ENCODE measurements around the gene NFAT5. TPM values are rescaled to one million over a fixed set of nuclear protein-coding genes. Genes with fewer than 3 reads are reported as not detected.

NFAT5 gene
- total RNA-seq, 2 experiments from 2014 or later, result 19.5 to 21.2 TPM

DNA sequence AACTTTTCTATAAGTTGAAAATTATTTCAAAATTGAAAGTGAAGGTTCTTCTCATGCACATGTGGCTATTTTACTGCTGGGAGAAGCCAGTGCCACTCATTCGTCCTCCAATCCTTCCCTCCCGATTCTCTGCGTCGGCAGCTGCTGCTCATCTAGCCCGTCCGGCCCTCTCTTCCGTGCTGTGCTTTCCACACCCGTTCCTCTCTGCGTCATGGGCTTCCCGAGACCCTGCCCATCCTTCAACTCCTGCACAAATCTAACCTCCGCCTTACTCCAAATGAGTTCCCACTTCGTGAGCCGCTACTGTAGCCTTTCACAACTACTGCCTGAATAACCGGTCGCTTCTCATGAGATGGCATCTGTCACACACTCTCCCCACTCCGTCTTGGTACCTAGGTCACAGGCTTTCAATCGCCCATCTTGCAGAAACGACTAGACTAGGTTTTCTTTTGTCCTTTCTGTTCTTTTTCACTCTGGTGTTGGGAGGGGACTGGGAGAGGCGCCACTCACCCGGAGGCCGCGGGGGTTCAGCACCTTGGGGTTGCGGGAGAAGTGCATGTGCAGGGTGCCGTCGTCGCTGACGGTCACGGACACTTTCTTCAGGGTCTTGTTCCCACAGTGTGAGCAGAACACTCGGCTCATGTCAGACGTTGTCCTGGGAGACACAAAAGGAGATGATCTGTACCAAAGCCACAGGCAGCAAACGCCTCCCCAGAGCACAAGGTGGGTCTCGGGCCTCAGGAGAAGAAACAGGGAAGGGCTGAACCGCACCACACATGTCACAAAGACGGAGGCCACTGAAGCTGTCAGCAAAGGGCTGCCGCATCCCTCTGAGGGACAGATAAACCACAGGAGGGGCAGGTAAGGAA is 178.8 kb downstream of the NFAT5 start:
- intact Hi-C loops (cut with DNase I, micrococcal nuclease), result no loop called here
- POLR2A ChIA-PET, result no interaction called here
- H3K27ac Mint-ChIP-seq, result no peak overlapping the region

DNA sequence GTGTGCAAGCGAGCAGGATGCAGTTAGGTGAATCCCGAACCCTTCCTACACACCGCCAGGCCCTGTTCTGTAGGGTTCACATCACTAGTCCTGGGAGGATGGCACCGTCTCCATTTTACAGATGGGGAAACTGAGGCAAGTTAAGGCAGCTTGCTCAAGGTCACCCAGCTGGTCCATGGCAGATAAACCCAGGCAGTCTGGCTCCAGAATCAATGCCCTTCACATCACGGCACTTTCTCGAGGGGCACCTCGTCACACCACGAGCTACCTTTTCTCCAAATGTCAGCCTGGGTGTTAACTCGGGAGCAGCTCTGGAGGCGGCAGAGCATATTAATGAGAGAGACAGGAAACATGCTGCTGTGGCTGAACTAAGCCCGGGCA is 179.5 kb downstream of the NFAT5 start:
- Mint-ChIP-seq H3K27me3 (no peaks in the 10 kb centered on the region), H3K36me3 (ENCODE audit: low read depth) (peaks cover 87% of the 10 kb centered on the region), H3K4me1 (ENCODE audit: low read depth) (no peaks in the 10 kb centered on the region), H3K4me3 (no peak overlapping the region), H3K9me3 (no peaks in the 10 kb centered on the region), H3K27ac (no peak overlapping the region)
- ChIA-PET POLR2A (interaction anchor here (0.9 kb wide), 1 partner anchor 10 kb away, joined by 4 read pairs; the partner anchor contains the start of gene NOB1), CTCF (no interaction called here)
- H3K9me3 ChIP-seq (ENCODE audit: control insufficient read depth in 1 of 2, insufficient read depth in 1 of 2, low read length in 2 of 2), result no peaks in the 10 kb centered on the region
- H3K27me3 ChIP-seq (ENCODE audit: control insufficient read depth in 1 of 2, insufficient read depth in 2 of 2, low read length in 2 of 2), result no peaks in the 10 kb centered on the region
- TF ChIP-seq, protein P1, sequence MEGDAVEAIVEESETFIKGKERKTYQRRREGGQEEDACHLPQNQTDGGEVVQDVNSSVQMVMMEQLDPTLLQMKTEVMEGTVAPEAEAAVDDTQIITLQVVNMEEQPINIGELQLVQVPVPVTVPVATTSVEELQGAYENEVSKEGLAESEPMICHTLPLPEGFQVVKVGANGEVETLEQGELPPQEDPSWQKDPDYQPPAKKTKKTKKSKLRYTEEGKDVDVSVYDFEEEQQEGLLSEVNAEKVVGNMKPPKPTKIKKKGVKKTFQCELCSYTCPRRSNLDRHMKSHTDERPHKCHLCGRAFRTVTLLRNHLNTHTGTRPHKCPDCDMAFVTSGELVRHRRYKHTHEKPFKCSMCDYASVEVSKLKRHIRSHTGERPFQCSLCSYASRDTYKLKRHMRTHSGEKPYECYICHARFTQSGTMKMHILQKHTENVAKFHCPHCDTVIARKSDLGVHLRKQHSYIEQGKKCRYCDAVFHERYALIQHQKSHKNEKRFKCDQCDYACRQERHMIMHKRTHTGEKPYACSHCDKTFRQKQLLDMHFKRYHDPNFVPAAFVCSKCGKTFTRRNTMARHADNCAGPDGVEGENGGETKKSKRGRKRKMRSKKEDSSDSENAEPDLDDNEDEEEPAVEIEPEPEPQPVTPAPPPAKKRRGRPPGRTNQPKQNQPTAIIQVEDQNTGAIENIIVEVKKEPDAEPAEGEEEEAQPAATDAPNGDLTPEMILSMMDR (IDR thresholded peaks at IDR 0.05), result no peak
- no peak overlapping the region for H3K27ac ChIP-seq (ENCODE audit: low read depth in 1 of 2, low read length in 2 of 2)
- no peaks in the 10 kb centered on the region for H3K4me1 ChIP-seq (ENCODE audit: insufficient read depth, low read length)
- intact Hi-C loops (cut with DNase I, micrococcal nuclease), result no loop called here
- no peak for ATAC-seq (ENCODE audit: poor library complexity)
- H3K4me3 ChIP-seq (ENCODE audit: low read length), result no peak overlapping the region
- no peak for DNase-seq
- peaks cover 89% of the 10 kb centered on the region for H3K36me3 ChIP-seq (ENCODE audit: insufficient read depth, low read length)

More for the DNA sequence above, 178.8 kb downstream of the NFAT5 start:
- no peaks in the 10 kb centered on the region for H3K27me3 ChIP-seq (ENCODE audit: control insufficient read depth in 1 of 2, insufficient read depth in 2 of 2, low read length in 2 of 2)
- ATAC-seq (ENCODE audit: poor library complexity) (no peak), DNase-seq (no peak)
- Mint-ChIP-seq H3K4me3 (no peak overlapping the region), H3K36me3 (ENCODE audit: low read depth) (peaks cover 86% of the 10 kb centered on the region), H3K9me3 (no peaks in the 10 kb centered on the region), H3K27me3 (no peaks in the 10 kb centered on the region), H3K4me1 (ENCODE audit: low read depth) (no peaks in the 10 kb centered on the region)
- TF ChIP-seq, protein P1 (IDR thresholded peaks at IDR 0.05), result no peak
- H3K4me3 ChIP-seq (ENCODE audit: low read length), result no peak overlapping the region
- H3K36me3 ChIP-seq (ENCODE audit: insufficient read depth, low read length), result peaks cover 91% of the 10 kb centered on the region
- no peaks in the 10 kb centered on the region for H3K9me3 ChIP-seq (ENCODE audit: control insufficient read depth in 1 of 2, insufficient read depth in 1 of 2, low read length in 2 of 2)
- H3K27ac ChIP-seq (ENCODE audit: low read depth in 1 of 2, low read length in 2 of 2), result no peak overlapping the region
- H3K4me1 ChIP-seq (ENCODE audit: insufficient read depth, low read length), result no peaks in the 10 kb centered on the region
- CTCF ChIA-PET, result no interaction called here

DNA sequence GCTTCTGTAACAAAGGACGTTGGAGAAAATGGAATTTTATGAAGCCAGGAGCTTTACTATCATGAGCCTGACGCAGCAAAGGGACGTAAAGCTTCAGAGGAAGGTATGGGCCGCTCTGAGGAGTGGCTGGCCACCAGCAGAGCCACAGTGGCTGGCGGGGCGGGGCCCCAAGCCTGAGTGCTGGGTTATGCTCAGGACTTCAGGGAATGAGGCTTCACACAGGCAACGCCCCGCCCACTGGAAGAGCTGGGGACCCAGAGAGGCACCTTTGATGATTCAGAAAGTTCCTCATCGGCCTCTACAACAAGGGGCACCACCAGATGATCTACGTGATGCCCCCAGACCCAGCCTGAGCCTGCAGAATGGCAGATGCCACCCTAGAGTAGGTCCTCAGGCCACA is 180.2 kb downstream of the NFAT5 start:
- Histone ChIP-seq H3K4me3 (ENCODE audit: low read length) (no peak overlapping the region), H3K27me3 (ENCODE audit: control insufficient read depth in 1 of 2, insufficient read depth in 2 of 2, low read length in 2 of 2) (no peaks in the 10 kb centered on the region), H3K27ac (ENCODE audit: low read depth in 1 of 2, low read length in 2 of 2) (no peak overlapping the region), H3K9me3 (ENCODE audit: control insufficient read depth in 1 of 2, insufficient read depth in 1 of 2, low read length in 2 of 2) (no peaks in the 10 kb centered on the region), H3K36me3 (ENCODE audit: insufficient read depth, low read length) (peaks cover 92% of the 10 kb centered on the region), H3K4me1 (ENCODE audit: insufficient read depth, low read length) (no peaks in the 10 kb centered on the region)
- ATAC-seq (ENCODE audit: poor library complexity), result no peak
- H3K36me3 Mint-ChIP-seq (ENCODE audit: low read depth), result peaks cover 90% of the 10 kb centered on the region
- TF ChIP-seq, protein P1 (IDR thresholded peaks at IDR 0.05), result no peak
- POLR2A ChIA-PET, result interaction anchor here (0.9 kb wide), 1 partner anchor 9 kb away, joined by 4 read pairs; the partner anchor contains the start of gene NOB1
- H3K4me1 Mint-ChIP-seq (ENCODE audit: low read depth), result no peaks in the 10 kb centered on the region
- no peak overlapping the region for H3K4me3 Mint-ChIP-seq
- no peaks in the 10 kb centered on the region for H3K27me3 Mint-ChIP-seq
- H3K27ac Mint-ChIP-seq, result no peak overlapping the region
- DNase-seq, result no peak
- intact Hi-C loops (cut with DNase I, micrococcal nuclease), result no loop called here
- H3K9me3 Mint-ChIP-seq, result no peaks in the 10 kb centered on the region
- CTCF ChIA-PET, result no interaction called here
